IMR-90 (cell line): ENCODE measurements around the gene FBH1. TPM values are rescaled to one million over a fixed set of nuclear protein-coding genes. Genes with fewer than 3 reads are reported as not detected.

Experiments
- ATAC-seq: fragments of 200-7000 bp; cut with Tn5 transposase; 2 replicates; pipeline ENCODE4 v1.9.1; 2020; ENCODE audit warnings: low read depth, mild to moderate bottlenecking, moderate library complexity
- BruUV-seq: library from RNA; stranded (reverse); fragments of 400-500 nt; replicated peaks from 2 replicates; lab custom pipeline; 2021; lab: Mats Ljungman, UMichigan
- CTCF ChIA-PET: fragments of 300-600 bp; formaldehyde crosslinking; extraction: SDS; loops from one replicate; lab custom pipeline; 2021; ENCODE audit warnings: antibody characterized with exemption; lab: Yijun Ruan, JAX
- POLR2A ChIA-PET: fragments of 300-600 bp; sonication (Branson Sonifier 250); formaldehyde crosslinking; loops from one replicate; lab custom pipeline; 2022; ENCODE audit warnings: antibody characterized with exemption; ENCODE audit not compliant: unreplicated experiment; lab: Charles Lee
- DNase-seq: peaks from one replicate; pipeline ENCODE4 v3.0.0; 2013
- H2AFZ ChIP-seq: replicated peaks from 2 replicates; pipeline ENCODE3; 2013; ENCODE audit warnings: low read length, mild to moderate bottlenecking; ENCODE audit not compliant: poor library complexity
- H2AK5ac ChIP-seq: 2 replicates; pipeline ENCODE4 v1.6.1; 2013; ENCODE audit warnings: low read depth, low read length, inconsistent platforms
- H2AK9ac ChIP-seq: replicated peaks from 2 replicates; pipeline ENCODE3; 2013; ENCODE audit warnings: mild to moderate bottlenecking, low read depth, low read length, moderate library complexity; ENCODE audit not compliant: poor library complexity
- H2BK120ac ChIP-seq: 2 replicates; pipeline ENCODE4 v1.6.1; 2013; ENCODE audit warnings: low read depth, low read length, inconsistent platforms
- H2BK15ac ChIP-seq: 3 replicates; pipeline ENCODE4 v1.6.1; 2013; ENCODE audit warnings: low read depth, low read length, inconsistent platforms
- H2BK20ac ChIP-seq: 2 replicates; pipeline ENCODE4 v1.6.1; 2013; ENCODE audit warnings: low read depth, mild to moderate bottlenecking, inconsistent platforms, low read length, moderate library complexity
- H2BK5ac ChIP-seq: 2 replicates; pipeline ENCODE4 v1.6.1; 2013; ENCODE audit warnings: mild to moderate bottlenecking, low read depth, low read length, inconsistent platforms; ENCODE audit not compliant: poor library complexity, severe bottlenecking
- H3K14ac ChIP-seq: replicated peaks from 2 replicates; pipeline ENCODE4 v1.6.1; 2013; ENCODE audit warnings: low read depth, low read length, inconsistent platforms
- H3K18ac ChIP-seq: 2 replicates; pipeline ENCODE4 v1.6.1; 2013; ENCODE audit warnings: low read depth, low read length, control low read depth
- H3K23ac ChIP-seq: 2 replicates; pipeline ENCODE4 v1.6.1; 2013; ENCODE audit warnings: low read depth, low read length, inconsistent platforms
- H3K27ac ChIP-seq: 2 replicates; pipeline ENCODE4 v1.5.1; 2013; ENCODE audit warnings: mild to moderate bottlenecking, control low read depth, low read length; ENCODE audit not compliant: insufficient read depth
- H3K27me3 ChIP-seq: 2 replicates; pipeline ENCODE4 v1.6.1; 2013; ENCODE audit warnings: low read length; ENCODE audit not compliant: control insufficient read depth, insufficient read depth
- H3K36me3 ChIP-seq: 2 replicates; pipeline ENCODE4 v1.6.1; 2013; ENCODE audit warnings: low read length, mixed read lengths; ENCODE audit not compliant: control insufficient read depth, insufficient read depth
- H3K4ac ChIP-seq: 2 replicates; pipeline ENCODE4 v1.6.1; 2013; ENCODE audit warnings: low read depth, low read length, inconsistent platforms
- H3K4me1 ChIP-seq: 2 replicates; pipeline ENCODE4 v1.6.1; 2013; ENCODE audit warnings: low read length, mixed read lengths; ENCODE audit not compliant: control insufficient read depth, insufficient read depth
- H3K4me2 ChIP-seq: 2 replicates; pipeline ENCODE4 v1.6.1; 2013; ENCODE audit warnings: low read depth, mild to moderate bottlenecking, control low read depth, low read length, moderate library complexity
- H3K4me3 ChIP-seq: 2 replicates; pipeline ENCODE4 v1.5.1; 2013; ENCODE audit warnings: low read depth, mild to moderate bottlenecking, control low read depth, low read length, moderate library complexity; ENCODE audit not compliant: insufficient read depth
- H3K56ac ChIP-seq: 2 replicates; pipeline ENCODE4 v1.6.1; 2013; ENCODE audit warnings: low read length, inconsistent platforms; ENCODE audit not compliant: insufficient read depth; ENCODE audit errors: extremely low read depth
- H3K79me1 ChIP-seq, 2 experiments: 2 replicates each; pipeline ENCODE4 v1.6.1; 2013; ENCODE audit warnings: low read length in 2 of 2, inconsistent platforms in 1 of 2, low read depth in 1 of 2
- H3K9ac ChIP-seq: 2 replicates; pipeline ENCODE4 v1.6.1; 2013; ENCODE audit warnings: low read depth, low read length, control low read depth
- H3K9me1 ChIP-seq: 2 replicates; pipeline ENCODE4 v1.6.1; 2013; ENCODE audit warnings: low read length, inconsistent platforms; ENCODE audit not compliant: insufficient read depth
- H3K9me3 ChIP-seq: 2 replicates; pipeline ENCODE4 v1.6.1; 2013; ENCODE audit warnings: low read length; ENCODE audit not compliant: control insufficient read depth, insufficient read depth
- H4K20me1 ChIP-seq: 2 replicates; pipeline ENCODE4 v1.6.1; 2013; ENCODE audit warnings: low read length, inconsistent platforms; ENCODE audit not compliant: insufficient read depth
- H4K5ac ChIP-seq: 2 replicates; pipeline ENCODE4 v1.6.1; 2013; ENCODE audit warnings: mild to moderate bottlenecking, low read depth, low read length, control low read depth
- H4K8ac ChIP-seq, 2 experiments: 2 replicates each; pipeline ENCODE4 v1.6.1; 2013; ENCODE audit warnings: low read depth in 2 of 2, low read length in 2 of 2, control low read depth in 1 of 2, inconsistent platforms in 1 of 2
- H4K91ac ChIP-seq: 2 replicates; pipeline ENCODE4 v1.6.1; 2013; ENCODE audit warnings: low read depth, low read length, inconsistent platforms; ENCODE audit not compliant: insufficient read depth
- CEBPB ChIP-seq: IDR thresholded peaks from 2 replicates; pipeline ENCODE4 v1.6.1; 2012; ENCODE audit warnings: low read depth, low read length, improper control_type of control experiment
- CHD1 ChIP-seq: IDR thresholded peaks from 2 replicates; pipeline ENCODE4 v1.6.1; 2012; ENCODE audit warnings: low read depth, low read length, improper control_type of control experiment
- FOS ChIP-seq: fragments of 150-350 bp; IDR thresholded peaks from 2 replicates; pipeline ENCODE4 v1.6.1; 2016; ENCODE audit warnings: low read depth, low read length
- MAFK ChIP-seq: IDR thresholded peaks from 2 replicates; pipeline ENCODE4 v1.6.1; 2012; ENCODE audit warnings: low read depth, low read length, improper control_type of control experiment
- MAZ ChIP-seq: IDR thresholded peaks from 2 replicates; pipeline ENCODE4 v1.6.1; 2012; ENCODE audit warnings: low read depth, mild to moderate bottlenecking, low read length, improper control_type of control experiment, moderate library complexity, borderline replicate concordance
- RCOR1 ChIP-seq: IDR thresholded peaks from 2 replicates; pipeline ENCODE4 v1.6.1; 2012; ENCODE audit warnings: mild to moderate bottlenecking, low read length, improper control_type of control experiment; ENCODE audit not compliant: insufficient replicate concordance
- RFX5 ChIP-seq: IDR thresholded peaks from 2 replicates; pipeline ENCODE4 v1.8.0; 2012; ENCODE audit warnings: low read depth, mild to moderate bottlenecking, low read length, moderate library complexity
- SMC3 ChIP-seq: fragments of 150-350 bp; IDR thresholded peaks from 2 replicates; pipeline ENCODE4 v1.6.1; 2016; ENCODE audit warnings: low read depth, mild to moderate bottlenecking, antibody characterized with exemption, low read length, moderate library complexity
- WGBS, 2 experiments: methylation state at CpG; one replicate each; pipeline versions ENCODE4 v1.1.5 to v1.1.7; 2013; ENCODE audit warnings: missing lambda C conversion rate in 2 of 2; ENCODE audit not compliant: insufficient read length in 1 of 2; ENCODE audit errors: extremely low coverage in 2 of 2; 5-methylcytosine and 5-hydroxymethylcytosine counted together
- dilution Hi-C: fragments of 300-500 bp; cut with HindIII; formaldehyde crosslinking; loops from one replicate; pipeline ENCODE4 v1.14.3; 2018; ENCODE audit warnings: low sequenced_read_pairs; ENCODE audit not compliant: unreplicated experiment
- in situ Hi-C: fragments of 300-500 bp; cut with MboI; formaldehyde crosslinking; loops from 3 replicates; pipeline ENCODE4 v1.14.3; 2019; ENCODE audit warnings: low sequenced_read_pairs, inconsistent platforms, mixed read lengths
- intact Hi-C: fragments of 100-400 bp; cut with micrococcal nuclease; formaldehyde crosslinking; loops from 2 replicates; pipeline ENCODE4 v1.10.0; 2022
- polyA plus RNA-seq, 3 experiments: library from polyadenylated mRNA; depleted of rRNA; stranded (reverse); fragments of >200 nt; gene quantifications; 2 replicates each; pipeline ENCODE4 v1.2.3, GENCODE V29; 2012; ENCODE audit warnings: low replicate concordance in 1 of 3
- total RNA-seq: library from RNA; depleted of rRNA; stranded (reverse); fragments of >200 nt; gene quantifications from 2 replicates; pipeline ENCODE4 v1.2.3, GENCODE V29; 2012
- TF ChIP-seq, protein P1 (sequence below): conservative IDR thresholded peaks from 2 replicates; pipeline ENCODE4 v1.5.1; 2012; ENCODE audit warnings: mild to moderate bottlenecking, low read depth, low read length, improper control_type of control experiment
- TF ChIP-seq, protein P2 (sequence below): fragments of 150-350 bp; IDR thresholded peaks from 2 replicates; pipeline ENCODE4 v1.6.1; 2016; ENCODE audit warnings: low read depth, mild to moderate bottlenecking, low read length, moderate library complexity, borderline replicate concordance

The FBH1 gene
- total and polyA plus RNA-seq, 2 of the 4 experiments (the other 2 are of a cell fraction), result 59.3 to 72.2 TPM

DNA sequence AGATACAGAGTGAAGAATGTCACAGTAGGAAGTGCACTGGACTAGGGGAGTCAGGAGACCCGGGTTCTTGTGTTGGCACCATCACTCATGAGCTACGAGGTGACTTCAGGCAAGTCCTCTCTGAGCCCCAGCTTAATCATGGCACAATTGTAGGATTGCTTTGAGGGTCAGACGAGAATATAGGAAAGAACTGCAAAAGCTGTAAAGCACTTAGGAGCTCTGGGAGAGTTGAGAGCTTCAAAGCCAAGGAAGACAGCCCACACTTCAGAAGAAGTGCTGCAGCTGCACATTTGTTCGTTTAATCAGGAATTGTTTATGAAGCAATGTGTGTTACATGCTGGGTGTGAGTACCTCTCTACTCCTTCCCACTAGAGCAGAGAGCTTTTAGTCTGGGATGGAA, 4.4 kb downstream of the FBH1 start:
- dilution Hi-C loops, result no loop called here

More for the DNA sequence above, 4.4 kb downstream of the FBH1 start:
- CTCF ChIA-PET, result no interaction called here
- Histone ChIP-seq H3K18ac (no peak overlapping the region), H3K14ac (no peak overlapping the region), H4K5ac (no peak overlapping the region), H2AK9ac (no peak overlapping the region), H2BK15ac (no peak overlapping the region), H3K4me3 (no peak overlapping the region), H4K20me1 (peaks cover 57% of the 10 kb centered on the region), H3K56ac (no peak overlapping the region), H3K9me1 (peaks cover 15% of the 10 kb centered on the region), H3K23ac (no peak overlapping the region; the same call in 1 of the 2 replicates), H3K4me1 (peaks cover 6% of the 10 kb centered on the region), H4K91ac (no peak overlapping the region), H2AFZ (no peak overlapping the region), H3K36me3 (peaks cover 27% of the 10 kb centered on the region), H3K79me1 (peaks cover 45 to 77% of the 10 kb centered on the region in 2 experiments), H2BK20ac (no peak overlapping the region), H3K4ac (no peak overlapping the region), H3K4me2 (no peak overlapping the region), H4K8ac (no peak overlapping the region), H3K9ac (no peak overlapping the region), H3K27me3 (no peaks in the 10 kb centered on the region), H2AK5ac (no peak overlapping the region), H3K9me3 (peaks cover 4% of the 10 kb centered on the region), H2BK120ac (no peak overlapping the region), H2BK5ac (no peak overlapping the region), H3K27ac (no peak overlapping the region)
- TF ChIP-seq, protein P1, sequence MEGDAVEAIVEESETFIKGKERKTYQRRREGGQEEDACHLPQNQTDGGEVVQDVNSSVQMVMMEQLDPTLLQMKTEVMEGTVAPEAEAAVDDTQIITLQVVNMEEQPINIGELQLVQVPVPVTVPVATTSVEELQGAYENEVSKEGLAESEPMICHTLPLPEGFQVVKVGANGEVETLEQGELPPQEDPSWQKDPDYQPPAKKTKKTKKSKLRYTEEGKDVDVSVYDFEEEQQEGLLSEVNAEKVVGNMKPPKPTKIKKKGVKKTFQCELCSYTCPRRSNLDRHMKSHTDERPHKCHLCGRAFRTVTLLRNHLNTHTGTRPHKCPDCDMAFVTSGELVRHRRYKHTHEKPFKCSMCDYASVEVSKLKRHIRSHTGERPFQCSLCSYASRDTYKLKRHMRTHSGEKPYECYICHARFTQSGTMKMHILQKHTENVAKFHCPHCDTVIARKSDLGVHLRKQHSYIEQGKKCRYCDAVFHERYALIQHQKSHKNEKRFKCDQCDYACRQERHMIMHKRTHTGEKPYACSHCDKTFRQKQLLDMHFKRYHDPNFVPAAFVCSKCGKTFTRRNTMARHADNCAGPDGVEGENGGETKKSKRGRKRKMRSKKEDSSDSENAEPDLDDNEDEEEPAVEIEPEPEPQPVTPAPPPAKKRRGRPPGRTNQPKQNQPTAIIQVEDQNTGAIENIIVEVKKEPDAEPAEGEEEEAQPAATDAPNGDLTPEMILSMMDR, result no peak
- TF ChIP-seq RCOR1, result no peak
- no peak for TF ChIP-seq FOS
- TF ChIP-seq RFX5, result no peak
- no peak for TF ChIP-seq CHD1
- TF ChIP-seq SMC3, result no peak
- no peak for TF ChIP-seq CEBPB
- TF ChIP-seq MAFK, result no peak
- TF ChIP-seq MAZ, result no peak
- TF ChIP-seq, protein P2, sequence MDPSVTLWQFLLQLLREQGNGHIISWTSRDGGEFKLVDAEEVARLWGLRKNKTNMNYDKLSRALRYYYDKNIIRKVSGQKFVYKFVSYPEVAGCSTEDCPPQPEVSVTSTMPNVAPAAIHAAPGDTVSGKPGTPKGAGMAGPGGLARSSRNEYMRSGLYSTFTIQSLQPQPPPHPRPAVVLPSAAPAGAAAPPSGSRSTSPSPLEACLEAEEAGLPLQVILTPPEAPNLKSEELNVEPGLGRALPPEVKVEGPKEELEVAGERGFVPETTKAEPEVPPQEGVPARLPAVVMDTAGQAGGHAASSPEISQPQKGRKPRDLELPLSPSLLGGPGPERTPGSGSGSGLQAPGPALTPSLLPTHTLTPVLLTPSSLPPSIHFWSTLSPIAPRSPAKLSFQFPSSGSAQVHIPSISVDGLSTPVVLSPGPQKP, result no peak
- DNase-seq (no peak), ATAC-seq (no peak)
- WGBS, 2 experiments, result 80% methylated on average over 1 of the region's 4 CpGs; no CpG with 5 or more reads in 1 of the 2 experiments
- in situ Hi-C loops (no loop called here), intact Hi-C loops (loop anchor here (5.0 kb wide), 1 partner anchor 33 kb away; no protein-coding TSS in a partner anchor)
- BruUV-seq, result no TSS peak
- POLR2A ChIA-PET, result no interaction called here
